Right ventricle myocardium inferior (tissue), 1 donor: Measurements from ENCODE around the gene MOAP1. TPM values are rescaled to one million over a fixed set of nuclear protein-coding genes. Genes with fewer than 3 reads are reported as not detected.
"Not testable (repeated sequence)": the region's sequence is repeated elsewhere in the genome, so short reads cannot be mapped to it uniquely, and the experiment has no call there.

Experiments
- ATAC-seq: fragments of 200-7000 bp; cut with Tn5 transposase; one replicate; pipeline ENCODE4 v1.9.1; 2020; ENCODE audit warnings: mild to moderate bottlenecking, moderate library complexity
- DNase-seq: peaks from one replicate; pipeline ENCODE4 v3.0.0; 2021; ENCODE audit errors: missing footprints
- intact Hi-C: fragments of 100-400 bp; cut with DNase I; formaldehyde crosslinking; loops from one replicate; pipeline ENCODE4 v1.11.0; 2022
- total RNA-seq: library from RNA; stranded (reverse); fragmentation: NEBNext Ultra II Directional; extraction: Animal tissue kit (Norgen Biotek cat#: 25700); gene quantifications from one replicate; pipeline ENCODE4 v1.2.1, GENCODE V29; 2021
- donor health status: DM: no; HTN: yes; CAD: no; lungs with severe emphysema.

Gene MOAP1
- total RNA-seq, 1 donor from 2014 or later: 52.5 TPM

DNA sequence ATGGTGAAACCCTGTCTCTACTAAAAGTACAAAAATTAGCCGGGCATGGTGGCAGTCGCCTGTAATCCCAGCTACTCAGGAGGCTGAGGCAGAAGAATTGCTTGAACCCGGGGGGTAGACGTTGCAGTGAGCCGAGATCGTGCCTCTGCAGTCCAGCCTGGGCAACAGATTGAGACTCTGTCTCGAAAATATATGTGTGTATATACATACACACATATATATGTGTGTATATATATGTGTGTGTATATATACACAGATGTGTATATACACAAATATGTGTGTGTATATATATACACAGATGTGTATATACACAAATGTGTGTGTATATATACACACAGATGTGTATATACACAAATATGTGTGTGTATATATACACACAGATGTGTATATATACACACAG lies 26.3 kb downstream of the MOAP1 start:
- ATAC-seq, intact Hi-C loops, DNase-seq: not testable (repeated sequence)

DNA sequence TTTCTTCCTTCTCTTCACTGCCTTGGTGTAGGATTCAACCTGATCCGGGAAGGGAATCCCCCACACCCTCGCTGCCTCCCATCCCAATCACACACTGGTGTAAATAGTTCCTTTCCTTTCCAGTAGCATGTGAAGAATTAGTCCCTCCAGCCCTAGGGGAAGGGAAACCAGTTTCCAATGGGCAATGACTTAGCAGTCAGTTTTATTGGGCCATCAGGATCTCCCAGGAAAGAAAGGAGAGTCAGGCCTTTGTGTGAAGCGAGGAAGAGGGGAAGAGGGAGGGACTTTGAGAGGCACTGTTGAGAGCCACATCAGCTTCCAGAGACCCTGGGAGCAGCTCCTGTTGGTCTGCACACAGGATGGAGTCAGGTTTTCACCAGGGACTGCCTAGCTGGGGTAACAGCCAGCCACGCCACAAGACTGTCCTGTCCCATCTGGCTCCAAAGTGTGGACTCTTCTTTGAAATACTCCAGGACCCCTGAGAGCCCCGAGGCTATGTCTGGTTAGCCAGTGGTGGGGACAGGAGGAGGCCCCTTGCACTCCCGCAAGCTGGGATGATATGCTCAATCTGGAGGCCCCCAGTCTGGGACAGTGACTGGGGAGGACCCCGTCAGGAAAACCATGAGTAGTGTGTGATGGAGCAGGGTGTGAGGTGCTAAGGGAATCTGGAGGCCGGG lies 27.9 kb downstream of the MOAP1 start:
- ATAC-seq: no peak

DNA sequence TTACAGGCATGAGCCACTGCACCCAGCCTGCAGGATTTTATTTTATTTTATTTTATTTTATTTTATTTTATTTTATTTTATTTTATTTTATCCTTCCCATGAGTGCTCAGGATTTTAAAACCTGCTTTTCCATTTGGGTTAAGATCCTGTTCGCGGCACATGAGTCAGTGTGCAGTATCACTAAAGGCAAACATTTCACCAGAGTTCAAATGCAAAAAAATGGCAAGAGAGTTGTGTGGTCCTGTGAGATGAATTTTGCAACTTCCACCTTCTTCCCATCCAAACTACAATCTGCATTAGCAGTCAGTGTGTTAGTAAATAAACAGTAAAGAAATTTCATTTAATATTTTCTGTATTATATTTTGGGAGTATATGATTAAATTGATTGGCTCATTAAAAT lies 29.0 kb downstream of the MOAP1 start:
- intact Hi-C loops: no loop called here
- no peak for DNase-seq
- ATAC-seq: no peak

More for the DNA sequence above, 27.9 kb downstream of the MOAP1 start:
- intact Hi-C loops: no loop called here
- no peak for DNase-seq

DNA sequence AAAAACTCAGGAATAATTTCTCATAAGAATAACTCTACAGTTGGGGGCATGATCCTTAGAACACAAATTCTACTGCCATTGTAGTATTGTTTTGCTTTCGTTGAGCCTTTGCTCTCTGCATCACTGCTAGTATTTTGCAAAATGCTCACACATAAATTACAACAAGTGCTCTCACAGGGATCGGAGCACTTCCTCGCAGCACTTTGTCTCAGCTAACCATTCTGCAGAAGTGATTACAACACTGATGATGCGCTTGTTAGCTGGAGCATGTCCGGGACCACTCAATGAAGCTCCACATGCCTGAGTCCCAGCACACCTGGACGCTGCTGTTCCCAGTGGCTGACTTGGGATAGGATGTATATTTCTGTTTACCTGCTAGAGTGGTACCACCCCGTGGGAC lies 31.6 kb downstream of the MOAP1 start:
- ATAC-seq (no peak), DNase-seq (no peak)
- intact Hi-C loops: no loop called here

DNA sequence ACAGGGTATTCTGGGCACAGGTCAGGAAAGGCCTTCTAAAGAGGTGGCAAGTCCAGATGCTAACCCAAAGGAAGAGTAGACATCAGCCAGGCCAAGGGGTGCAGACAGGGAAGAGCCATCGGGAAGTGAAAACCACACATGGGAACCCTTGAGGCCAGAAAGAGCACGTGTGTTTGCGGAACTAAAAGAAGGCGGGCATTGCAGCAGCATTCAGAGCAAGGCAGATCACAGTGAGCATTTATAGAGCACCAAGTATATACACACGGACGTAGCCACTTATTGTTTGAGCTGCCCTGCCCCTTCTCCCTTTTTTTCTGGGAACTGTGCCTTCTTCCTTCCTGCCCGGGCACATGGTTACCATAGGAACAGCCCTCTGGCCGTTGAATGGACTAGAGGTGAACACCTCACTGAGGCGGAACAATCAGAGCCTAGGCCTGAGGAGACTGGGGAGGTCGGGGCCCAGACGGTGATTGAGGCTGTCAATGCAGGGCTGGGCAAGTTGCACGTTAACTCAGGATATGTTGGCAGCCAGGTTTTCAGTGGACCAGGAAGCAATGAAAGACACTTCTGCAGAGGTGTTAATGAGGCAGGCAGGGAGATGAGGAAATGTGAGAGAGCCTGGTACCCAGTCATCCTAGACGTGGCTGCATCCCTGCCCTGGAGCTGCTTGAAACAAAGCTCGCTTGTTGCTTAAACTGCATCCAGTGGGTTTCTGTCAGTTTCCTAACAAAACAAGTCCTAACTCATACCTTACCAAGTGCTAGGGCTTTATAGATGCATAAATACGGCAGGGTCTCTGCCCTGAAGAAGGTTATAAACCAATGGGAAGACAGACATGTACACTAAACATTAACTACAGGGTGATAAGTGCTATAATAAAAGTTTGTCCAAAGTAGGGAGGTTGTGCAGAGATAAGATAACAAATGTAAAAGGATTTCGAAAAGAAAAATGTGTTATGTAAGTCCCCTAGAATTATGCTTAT lies 34.2 kb downstream of the MOAP1 start:
- ATAC-seq (peak; percentile 37), DNase-seq (no peak)
- intact Hi-C loops: no loop called here

DNA sequence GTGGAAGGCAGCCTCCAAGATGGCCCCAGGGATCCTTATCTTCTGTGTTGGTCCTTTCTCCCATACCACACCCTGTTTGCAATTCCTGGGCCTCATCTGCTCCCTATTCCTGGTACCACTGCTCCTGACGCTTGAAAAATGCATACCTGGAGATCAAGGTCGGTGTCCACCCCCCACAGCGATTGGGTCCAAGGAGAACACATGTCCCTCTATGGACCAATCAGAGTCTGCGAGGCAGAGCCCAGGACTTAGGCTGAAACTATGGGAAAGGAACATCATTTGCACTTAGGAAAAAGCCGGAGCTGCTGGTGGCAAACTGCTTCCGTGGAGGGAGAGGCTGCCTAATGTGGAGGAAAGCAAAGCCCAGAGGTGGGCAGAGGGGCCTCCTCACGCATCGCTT lies 35.7 kb downstream of the MOAP1 start:
- no peak for DNase-seq
- intact Hi-C loops: no loop called here
- no peak for ATAC-seq

DNA sequence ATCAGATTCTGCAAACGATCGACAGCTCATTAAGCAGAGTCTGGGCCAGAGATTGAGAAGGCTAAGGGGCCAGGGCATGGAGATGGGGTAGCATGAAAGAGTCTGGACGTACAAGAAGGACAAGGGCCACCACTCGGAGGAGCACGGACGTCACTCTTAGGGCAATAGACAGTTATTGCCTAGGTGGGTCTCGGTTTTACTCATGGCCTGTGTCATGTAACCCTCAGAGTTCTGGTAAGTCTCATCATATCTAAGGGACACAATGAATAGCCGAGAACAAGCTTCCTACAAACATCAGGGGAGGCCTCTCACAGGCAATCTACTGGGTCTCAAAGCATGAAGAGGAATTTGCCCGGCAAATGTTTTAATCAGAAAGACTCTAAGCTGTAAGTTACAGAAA lies 38.6 kb downstream of the MOAP1 start:
- ATAC-seq (no peak), DNase-seq (no peak)
- intact Hi-C loops: no loop called here

DNA sequence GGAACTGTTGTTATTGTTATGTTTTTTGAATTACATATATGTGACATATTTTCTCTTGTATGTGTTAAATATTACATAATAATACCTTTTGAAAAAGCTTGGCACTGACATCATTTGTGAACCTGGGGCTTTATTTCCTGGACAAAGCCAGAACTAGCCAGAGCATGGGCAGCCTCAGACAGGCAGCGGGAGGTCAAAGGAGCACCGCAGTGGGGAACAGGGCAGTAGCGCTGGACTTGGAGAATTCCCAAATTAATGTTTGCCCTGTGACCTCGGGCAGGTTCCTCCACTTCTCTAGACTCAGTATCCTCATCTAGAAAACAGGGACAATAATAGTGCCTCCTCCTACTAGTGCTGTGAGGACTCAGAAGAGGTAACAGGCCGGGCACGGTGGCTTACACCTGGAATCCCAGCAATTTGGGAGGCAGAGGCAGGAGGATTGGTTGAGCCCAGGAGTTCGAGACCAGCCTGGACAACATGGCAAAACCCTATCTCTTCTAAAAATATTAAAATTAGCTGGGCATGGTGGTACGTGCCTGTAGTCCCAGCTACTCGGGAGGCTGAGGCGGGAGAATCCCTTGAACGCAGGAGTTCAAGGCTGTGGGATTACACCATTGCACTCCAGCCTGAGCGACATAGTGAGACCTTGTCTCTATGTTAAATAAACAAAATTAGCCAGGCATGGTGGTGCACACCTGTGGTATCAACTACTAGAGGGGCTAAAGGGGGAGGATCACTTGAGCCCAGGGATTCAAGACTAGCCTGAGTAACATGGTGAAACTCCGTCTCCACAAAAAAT lies 41.6 kb downstream of the MOAP1 start:
- intact Hi-C loops: no loop called here
- ATAC-seq (no peak), DNase-seq (no peak)

DNA sequence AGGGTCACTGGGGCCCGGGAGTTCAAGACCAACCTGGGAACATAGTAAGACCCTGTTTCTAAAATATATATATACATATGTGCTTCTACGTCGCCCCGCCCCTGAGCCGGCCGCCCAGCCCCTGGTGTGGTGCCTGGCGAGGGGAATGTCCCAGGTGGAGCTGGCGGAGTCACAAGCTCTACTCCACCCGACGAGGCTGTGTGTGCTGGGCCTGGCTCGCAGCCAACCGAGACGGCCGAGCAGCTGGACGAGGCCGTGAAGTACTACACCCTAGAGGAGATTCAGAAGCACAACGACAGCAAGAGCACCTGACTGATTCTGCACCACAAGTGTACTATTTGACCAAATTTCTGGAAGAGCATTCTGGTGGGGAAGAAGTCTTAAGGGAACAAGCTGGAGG lies 46.8 kb downstream of the MOAP1 start:
- peak; percentile 73 for ATAC-seq
- peak; percentile 77 for DNase-seq
- intact Hi-C loops: loop anchor here (2.0 kb wide), 1 partner anchor 257 kb away; no protein-coding TSS in a partner anchor

DNA sequence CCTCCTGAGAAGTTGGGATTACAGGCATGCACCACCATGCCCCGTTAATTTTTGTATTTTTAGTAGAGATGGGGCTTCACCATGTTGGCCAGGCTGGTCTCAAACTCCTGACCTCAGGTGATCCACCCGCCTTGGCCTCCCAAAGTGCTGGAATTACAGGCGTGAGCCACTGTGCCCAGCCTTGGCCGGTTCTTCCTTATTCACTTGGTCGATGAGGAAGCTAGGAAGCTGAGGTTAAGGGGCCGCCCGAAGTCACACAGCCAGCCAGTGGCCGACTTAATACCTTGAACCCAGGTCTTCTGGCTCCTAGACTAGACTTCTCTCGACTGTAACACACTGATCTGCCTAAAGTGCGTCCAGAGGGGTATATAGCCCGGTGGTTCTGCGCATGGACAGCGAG lies 48.2 kb downstream of the MOAP1 start:
- ATAC-seq, intact Hi-C loops, DNase-seq: not testable (repeated sequence)

DNA sequence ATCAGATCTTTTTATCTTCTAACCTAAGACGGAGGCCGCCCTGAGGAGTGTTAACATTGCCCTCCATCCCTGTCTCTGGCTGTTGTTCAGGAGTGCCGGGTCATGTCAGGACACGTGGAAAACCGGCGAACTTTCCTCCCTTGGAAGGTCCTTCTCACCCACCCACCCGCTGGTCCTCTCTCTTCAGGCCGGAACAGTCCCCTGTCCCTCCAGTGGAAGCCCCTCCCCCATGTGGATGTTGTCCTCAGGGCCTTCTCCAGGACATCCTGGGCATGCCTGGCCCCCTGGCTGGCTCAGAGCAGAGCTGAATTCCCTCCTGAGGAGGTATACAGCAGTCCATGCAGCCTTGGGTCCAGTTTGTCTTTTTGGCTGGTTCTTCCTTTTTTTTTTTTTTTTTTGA lies 48.7 kb downstream of the MOAP1 start:
- ATAC-seq (no peak), DNase-seq (no peak)
- intact Hi-C loops: no loop called here

DNA sequence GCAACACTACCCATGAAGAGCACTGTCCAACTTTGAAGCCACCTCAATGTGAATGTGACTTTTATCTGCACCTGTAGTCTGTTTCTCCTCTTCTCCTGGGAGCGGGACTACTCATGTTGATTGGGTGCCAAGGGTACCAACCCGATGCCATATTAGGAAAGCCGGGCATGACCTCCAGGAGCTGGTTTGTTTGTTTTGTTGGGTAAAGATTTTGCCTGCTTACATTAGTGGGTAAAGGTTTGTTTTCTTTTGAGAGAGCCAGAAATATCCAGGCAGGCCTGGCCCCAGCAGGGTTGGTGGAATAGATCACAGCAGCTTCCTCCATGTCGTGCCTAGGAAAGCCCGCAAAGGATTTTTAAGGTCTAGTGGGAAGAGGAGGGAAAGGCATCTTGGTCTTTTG lies 49.3 kb downstream of the MOAP1 start:
- intact Hi-C loops: no loop called here
- no peak for ATAC-seq
- no peak for DNase-seq

DNA sequence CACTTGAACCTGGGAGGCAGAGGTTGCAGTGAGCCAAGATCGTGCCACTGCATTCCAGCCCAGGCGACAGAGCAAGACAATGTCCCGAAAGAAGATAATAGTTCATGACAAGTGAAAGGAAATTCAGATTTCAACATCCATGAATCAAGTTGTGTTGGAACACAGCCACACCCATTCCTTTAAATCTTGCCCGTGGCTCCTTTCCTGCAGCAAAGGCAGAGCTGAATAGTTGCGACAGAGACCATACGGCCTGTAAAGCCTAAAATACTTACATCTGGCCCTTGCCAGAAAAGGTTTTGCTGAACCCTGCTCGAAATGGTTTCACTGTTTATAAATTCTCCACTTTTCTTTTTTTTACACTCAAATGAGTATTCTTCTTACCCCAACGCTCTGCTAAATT lies 51.2 kb downstream of the MOAP1 start:
- ATAC-seq (no peak), DNase-seq (no peak)
- intact Hi-C loops: loop anchor here (5.0 kb wide), 1 partner anchor 161 kb away; no protein-coding TSS in a partner anchor

- intact Hi-C loops: loop anchor here (5.0 kb wide), 1 partner anchor 160 kb away; no protein-coding TSS in a partner anchor
- peak; percentile 66 for ATAC-seq
- DNase-seq: no peak
These were observed 52.1 kb downstream of the MOAP1 start for GRCh38 chr14:93132472-93133065.

Other genes starting within 250 kb of the MOAP1 start
- 123 TPM for gene ITPK1, start 69.0 kb downstream of the MOAP1 start, total RNA-seq
- 23.0 TPM for gene LYSET, start 420 bp upstream of the MOAP1 start, total RNA-seq
- gene GON7, start 22.2 kb upstream of the MOAP1 start, total RNA-seq: 15.6 TPM
- 20.5 TPM for gene UBR7, start 22.4 kb upstream of the MOAP1 start, total RNA-seq
- gene BTBD7, start 148.1 kb upstream of the MOAP1 start, total RNA-seq: 22.5 TPM
- 0.51 TPM for gene COX8C, start 162.3 kb upstream of the MOAP1 start, total RNA-seq
- 0.19 TPM for gene UNC79, start 246.0 kb upstream of the MOAP1 start, total RNA-seq